ENCODE measurements around the gene CNTNAP2.

CNTNAP2 gene

DNA sequence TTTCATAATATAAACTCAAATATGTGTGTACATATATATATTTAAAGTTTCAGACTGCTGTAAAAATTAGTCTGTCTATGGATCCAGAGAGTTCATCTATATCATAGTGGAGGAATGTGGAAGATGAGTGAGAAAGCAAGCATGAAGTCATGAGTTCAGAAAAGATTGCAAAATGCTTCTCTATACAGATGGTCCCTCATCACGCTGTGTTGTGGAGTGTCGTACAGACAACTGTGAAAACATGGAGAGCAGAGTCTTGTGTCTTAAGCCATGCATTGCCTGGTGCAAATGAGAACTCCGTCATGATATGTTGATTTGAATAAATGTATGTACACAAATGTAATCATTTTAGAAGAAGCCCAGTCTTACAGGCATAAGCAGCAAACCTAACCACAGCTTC, 316.9 kb downstream of the CNTNAP2 start:
- no peak for DNase-seq (ENCODE audit: low spot score)

- DNase-seq (ENCODE audit: low spot score), result no peak
These were observed 326.5 kb downstream of the CNTNAP2 start for GRCh38 chr7:146443102-146443501.

GRCh38 chr7:146449625-146450024, 333.0 kb downstream of the CNTNAP2 start:
- DNase-seq (ENCODE audit: low spot score), result no peak

GRCh38 chr7:146455091-146455655, 338.6 kb downstream of the CNTNAP2 start:
- no peak for DNase-seq (ENCODE audit: low spot score)

DNA sequence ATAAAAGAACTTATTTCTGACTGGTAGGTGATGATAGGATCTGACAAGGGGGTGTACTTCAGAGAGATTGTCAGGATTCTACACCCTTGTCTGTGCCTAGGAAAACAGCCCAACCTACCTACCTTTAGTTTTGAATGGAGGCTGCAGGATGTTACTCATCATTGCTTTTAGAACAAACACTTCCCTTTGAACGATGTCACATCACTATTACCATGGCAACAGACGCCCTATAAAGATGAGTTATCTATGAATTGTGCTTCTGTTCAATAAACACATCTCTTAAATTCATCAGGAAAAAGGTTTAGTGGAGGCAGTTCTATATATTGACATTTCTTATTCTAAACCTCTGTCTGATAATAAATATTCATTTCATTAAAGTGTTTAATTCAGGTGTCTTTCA, 362.4 kb downstream of the CNTNAP2 start:
- no peak for DNase-seq (ENCODE audit: low spot score)

DNA sequence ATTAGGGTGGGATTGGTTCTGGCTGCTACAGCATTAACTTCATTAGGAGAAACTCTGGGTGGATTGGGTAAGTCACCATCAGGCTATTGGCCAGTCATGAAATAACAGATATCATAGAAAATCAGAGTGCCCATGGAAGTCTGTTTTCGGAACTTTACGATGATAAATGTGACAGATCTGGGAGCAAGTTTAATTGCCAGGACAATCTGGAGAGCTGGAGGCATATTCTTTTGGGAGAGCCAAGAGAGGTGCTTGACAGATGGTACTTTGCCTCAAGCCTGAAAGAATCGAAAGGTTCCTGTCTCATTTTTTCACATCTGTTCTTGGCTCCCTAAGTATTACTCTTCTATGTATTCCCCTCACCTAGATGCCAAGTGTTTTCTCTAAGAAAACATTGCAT, 369.9 kb downstream of the CNTNAP2 start:
- DNase-seq (ENCODE audit: low spot score), result no peak

DNA sequence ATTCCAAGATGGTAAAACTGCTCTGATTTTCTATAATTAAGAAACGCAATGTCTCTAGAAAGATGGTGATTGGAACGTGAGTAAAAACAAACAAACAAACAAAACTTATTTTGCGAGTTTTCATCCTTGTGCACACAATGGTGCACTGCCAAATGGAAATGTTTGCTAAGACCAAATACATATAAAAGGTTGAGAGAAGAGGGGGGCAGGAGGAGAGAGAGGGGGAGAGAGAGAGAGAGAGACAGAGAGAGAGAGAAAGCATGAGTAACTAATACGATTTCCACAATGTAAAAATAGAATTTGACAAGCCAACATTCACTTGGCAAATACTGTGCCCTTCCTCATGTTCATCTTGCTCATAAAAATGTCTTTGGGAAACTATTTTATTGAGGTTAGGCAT, 375.4 kb downstream of the CNTNAP2 start:
- no peak for DNase-seq (ENCODE audit: low spot score)

DNA sequence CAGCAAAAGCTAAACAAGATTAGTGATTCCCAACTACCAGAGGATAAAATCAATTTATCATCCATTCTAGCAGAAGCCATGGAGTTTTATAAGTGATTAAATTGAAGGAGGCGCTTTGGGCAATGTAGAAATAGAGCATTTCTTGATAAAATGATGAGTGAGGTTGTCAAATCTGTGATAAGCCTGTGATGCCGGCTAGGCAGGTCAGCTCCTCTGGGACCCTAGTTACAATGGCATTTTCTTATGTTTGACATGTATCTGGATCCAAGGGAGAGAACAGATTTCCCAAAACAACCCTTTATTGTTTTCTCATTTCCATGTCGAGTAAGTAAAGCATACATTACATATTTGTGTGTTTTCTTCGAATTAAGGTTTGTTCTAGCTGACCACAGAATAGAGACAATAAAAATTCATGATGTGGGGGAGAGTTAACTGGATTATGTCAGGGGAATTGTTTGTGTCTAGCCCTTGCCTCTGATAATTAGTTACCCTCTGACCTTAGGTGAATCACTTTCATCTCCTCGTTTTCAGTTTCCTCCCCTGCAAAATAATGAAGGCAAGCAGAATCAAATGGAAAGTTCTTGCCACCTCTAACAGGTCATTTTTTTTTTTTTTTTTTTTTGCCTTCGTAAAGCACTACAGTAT, 378.5 kb downstream of the CNTNAP2 start:
- no peak for DNase-seq (ENCODE audit: low spot score)

GRCh38 chr7:146496657-146497056, 380.1 kb downstream of the CNTNAP2 start:
- no peak for DNase-seq (ENCODE audit: low spot score)

DNA sequence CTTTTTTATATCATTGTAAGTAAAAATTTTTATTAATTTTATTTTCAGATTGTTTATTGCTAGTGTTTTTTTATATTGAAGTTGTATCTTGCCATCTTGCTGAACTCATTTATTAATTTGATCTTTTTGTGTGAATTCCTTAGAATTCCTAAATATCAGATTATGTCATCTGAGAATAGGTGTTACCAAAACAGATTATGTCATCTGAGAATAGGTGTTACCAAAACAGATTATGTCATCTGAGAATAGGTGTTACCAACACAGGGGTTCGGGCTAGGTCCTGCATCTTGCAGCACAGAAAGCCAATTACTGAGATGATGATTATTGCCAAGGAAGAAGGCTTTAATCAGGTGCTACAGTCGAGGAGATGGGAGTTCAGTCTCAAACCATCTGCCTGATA, 383.4 kb downstream of the CNTNAP2 start:
- DNase-seq (ENCODE audit: low spot score), result no peak

DNA sequence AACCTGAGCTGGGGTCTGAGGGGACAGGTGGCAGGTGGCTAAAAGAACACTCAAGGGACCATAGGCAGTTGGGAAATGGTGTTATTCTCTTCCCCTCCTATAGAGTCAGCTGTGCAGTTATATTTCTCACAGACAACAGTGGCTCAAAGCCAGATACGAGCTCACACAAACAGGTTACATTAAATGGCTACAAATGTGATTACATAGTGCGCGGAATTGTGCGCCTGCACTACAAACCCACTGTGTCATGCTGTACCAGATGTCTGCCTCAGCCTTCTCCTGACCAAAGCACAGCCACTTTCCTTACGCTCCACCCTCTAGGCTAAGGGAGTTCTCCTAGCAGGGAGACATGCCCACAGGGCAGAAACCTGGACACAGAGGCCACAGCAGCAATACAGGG, 387.2 kb downstream of the CNTNAP2 start:
- no peak for DNase-seq (ENCODE audit: low spot score)

DNA sequence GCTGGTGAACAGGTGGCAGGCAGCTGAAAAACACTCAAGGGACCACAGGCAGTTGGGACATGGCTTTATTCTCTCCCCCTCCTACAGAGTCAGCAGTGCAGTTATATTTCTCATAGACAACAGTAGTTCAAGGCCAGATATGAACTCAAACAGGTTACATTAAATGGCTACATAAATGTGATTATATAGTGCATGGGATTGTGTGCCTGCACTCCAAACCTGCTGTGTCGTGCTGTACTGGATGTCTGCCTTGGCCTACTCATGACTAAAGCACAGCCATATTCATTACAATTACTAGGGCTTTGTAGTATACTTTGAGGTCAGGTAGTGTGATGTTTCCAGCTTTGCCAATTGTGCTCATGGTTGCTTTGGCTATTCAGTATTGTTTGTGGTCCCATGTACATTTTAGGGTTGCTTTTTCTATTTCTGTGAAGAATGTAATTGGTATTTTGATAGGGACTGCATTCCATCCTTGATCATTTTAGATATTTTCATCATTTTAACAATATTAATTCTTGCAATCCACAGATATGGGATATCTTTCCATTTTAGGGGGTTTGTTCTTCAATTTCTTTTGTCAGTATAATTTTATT, 393.6 kb downstream of the CNTNAP2 start:
- no peak for DNase-seq (ENCODE audit: low spot score)

- DNase-seq (ENCODE audit: low spot score), result no peak
These were observed 397.7 kb downstream of the CNTNAP2 start for GRCh38 chr7:146514304-146514703.

GRCh38 chr7:146528581-146528980, 412.0 kb downstream of the CNTNAP2 start:
- no peak for DNase-seq (ENCODE audit: low spot score)

DNA sequence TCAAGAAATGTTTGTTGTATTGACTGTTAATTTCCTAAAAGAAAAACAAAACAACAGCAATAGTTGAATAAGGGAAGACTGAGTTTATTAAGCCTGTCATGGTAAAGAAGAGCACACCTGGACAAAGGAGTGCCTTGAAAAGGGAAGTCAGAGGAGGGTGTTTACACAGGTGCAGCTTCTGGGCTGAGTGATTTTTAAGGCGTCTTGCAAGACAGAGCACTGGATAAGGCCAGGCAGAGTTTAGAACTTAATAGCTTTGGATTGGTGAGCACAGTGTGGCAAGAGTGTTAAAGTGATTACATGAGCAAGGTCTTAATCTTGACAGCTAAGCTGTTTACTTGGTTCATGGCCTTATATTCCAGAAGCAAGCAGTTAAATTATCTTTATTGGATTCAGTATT, 423.2 kb downstream of the CNTNAP2 start:
- no peak for DNase-seq (ENCODE audit: low spot score)

GRCh38 chr7:146542101-146542500, 425.5 kb downstream of the CNTNAP2 start:
- DNase-seq (ENCODE audit: low spot score), result no peak

GRCh38 chr7:146544748-146545147, 428.1 kb downstream of the CNTNAP2 start:
- no peak for DNase-seq (ENCODE audit: low spot score)

DNA sequence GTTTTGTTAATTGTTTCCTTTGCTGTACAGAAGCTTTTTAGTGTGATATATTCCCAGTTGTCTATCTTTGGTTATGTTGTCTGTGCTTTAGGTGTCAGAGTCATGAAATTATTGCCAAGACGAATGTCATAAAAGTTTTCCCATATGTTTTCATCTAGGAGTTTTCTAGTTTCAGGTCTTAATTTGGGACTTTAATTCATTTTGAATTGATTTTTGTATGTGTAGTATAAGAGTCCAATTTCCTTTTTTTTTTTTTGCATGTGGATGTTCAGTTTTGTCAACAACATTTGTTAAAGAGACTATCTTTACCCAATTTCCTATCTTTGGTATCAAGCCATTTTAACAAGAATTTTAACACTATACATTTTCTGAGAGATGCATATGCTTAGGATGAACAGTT, 432.2 kb downstream of the CNTNAP2 start:
- DNase-seq (ENCODE audit: low spot score), result no peak

DNA sequence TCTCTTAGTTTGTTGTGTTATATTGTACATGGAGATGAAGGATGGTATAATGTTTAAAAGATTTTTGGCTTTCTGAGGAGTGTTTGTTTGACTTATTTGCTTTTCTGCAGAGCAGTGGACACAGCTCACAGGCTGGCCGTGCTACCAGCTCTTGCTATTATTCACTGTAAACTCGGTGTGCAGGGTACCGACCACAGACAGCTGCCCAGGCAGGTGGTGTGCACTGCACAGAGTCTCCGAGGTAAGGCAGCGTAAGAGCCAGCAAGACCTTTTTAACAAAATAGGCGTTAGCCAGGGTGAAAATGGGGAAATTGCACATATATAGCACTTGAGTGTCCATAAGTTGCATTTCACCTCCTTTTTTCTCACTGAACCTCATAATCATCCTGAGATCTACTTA, 438.0 kb downstream of the CNTNAP2 start:
- no peak for DNase-seq (ENCODE audit: low spot score)

DNA sequence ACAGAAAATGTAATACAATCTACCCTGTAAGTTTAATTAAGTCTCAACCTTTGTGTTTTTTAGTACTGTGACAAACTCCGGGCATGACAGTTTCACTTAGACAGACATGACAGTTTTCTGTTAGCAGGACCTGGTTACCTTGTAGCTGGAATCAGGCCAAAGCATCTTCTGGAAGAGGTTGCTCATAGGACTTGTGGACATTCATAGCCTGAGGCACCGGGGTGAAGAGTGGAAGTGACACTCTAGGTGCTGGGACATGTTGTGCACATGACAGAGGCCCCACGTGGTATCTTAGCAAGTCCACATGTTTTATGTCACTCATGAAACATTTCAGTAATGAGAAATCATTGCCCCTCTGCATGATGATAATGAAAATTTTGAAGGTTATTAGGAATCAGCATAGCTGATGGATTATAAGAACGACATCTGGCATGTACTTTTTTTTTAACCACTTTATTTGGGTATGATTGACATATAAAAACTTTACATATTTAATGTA, 441.4 kb downstream of the CNTNAP2 start:
- DNase-seq (ENCODE audit: low spot score), result no peak

DNA sequence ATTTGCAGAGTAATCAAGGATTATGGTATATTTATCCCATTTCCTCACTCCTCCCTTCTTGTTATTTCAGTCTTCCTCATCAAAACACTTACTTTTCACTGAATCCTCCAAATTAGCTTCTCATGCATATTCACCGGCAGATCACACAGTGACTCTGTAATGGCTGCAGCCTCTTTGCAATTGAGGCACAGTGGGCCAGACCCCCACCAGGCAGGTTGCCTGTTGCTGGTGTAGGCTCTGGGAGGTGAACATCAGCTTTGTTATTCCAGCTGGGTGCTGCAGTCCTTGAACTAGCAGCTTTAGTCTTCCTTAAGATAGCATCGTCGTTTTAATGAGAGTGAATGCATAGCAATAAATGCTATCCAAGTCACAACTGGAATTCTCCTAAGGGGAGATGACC, 449.3 kb downstream of the CNTNAP2 start:
- no peak for DNase-seq (ENCODE audit: low spot score)

DNA sequence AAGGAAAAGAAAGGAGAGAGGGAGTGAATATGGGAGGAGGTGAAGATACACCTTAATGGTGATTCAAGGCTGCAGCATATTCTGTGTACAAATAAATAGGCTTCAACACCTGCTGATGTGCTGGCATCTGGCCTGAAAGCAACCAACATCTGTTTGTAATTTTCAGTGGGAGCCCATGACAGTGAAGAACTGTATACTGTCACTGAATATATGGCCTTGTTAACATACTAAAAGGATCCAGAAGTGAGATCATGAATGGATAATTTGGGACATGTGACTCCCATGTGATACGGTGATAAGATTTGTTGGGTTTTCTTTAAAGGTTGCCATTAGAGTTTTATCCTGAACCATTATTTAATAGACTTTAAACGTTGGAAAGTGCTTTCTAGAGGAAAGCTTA, 459.3 kb downstream of the CNTNAP2 start:
- no peak for DNase-seq (ENCODE audit: low spot score)

DNA sequence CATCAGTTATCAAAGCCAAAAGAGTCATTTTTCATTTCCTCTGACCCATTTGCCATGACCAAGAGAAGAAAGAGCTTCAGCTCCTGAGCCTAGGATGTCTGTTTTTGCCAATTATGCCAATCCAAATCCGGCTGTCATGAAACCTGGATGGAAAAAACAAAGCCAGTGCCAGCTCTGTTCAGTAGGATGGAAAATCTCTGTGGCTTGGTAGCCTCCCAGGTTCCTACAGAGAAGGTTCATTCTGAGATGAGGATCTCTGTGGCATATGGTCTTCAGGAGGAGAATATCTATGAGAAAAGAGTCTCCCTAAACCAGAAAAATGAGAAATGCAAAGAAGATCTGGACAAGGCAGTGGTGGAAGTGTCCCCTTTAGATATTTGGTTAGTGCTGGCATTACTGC, 475.4 kb downstream of the CNTNAP2 start:
- DNase-seq (ENCODE audit: low spot score), result no peak

- no peak for DNase-seq (ENCODE audit: low spot score)
These were observed 490.0 kb downstream of the CNTNAP2 start for GRCh38 chr7:146606628-146607027.

Data from AG08396 (cell line).